RPMI7951 (cell line): ENCODE measurements around the gene FBXO9. TPM values are rescaled to one million over a fixed set of nuclear protein-coding genes. Genes with fewer than 3 reads are reported as not detected.

Experiments used
- DNase-seq: peaks from one replicate; pipeline ENCODE4 v3.0.0-alpha.2; 2012; ENCODE audit warnings: low read depth
- total RNA-seq: library from RNA; depleted of rRNA; stranded (reverse); fragments of >200 nt; shearing (Covaris generic); gene quantifications from 2 replicates; pipeline ENCODE4 v1.2.3, GENCODE V29; 2014; rRNA removed

FBXO9 gene
- total RNA-seq, 1 experiment from 2014 or later, result 28.7 TPM

DNA sequence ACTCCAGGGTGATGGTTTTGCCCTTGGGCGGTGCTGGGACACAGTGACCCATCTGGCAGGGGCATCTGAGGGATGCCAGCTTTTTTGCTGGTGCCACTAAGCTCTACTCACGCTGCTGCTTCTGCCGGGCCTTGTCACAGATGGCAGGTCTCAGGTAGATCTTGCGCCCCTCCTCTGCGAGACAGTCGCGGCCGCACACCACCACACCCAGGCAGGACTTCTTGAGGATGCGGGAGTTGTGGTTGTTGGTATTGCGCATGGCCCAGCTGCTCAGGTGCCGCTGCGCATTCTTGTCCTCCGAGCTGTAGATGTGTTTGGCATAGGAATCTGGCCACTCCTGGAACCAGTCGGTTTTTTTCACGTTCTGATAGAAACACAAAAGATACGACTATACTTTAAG is 68.8 kb downstream of the FBXO9 start:
- no peak for DNase-seq

DNA sequence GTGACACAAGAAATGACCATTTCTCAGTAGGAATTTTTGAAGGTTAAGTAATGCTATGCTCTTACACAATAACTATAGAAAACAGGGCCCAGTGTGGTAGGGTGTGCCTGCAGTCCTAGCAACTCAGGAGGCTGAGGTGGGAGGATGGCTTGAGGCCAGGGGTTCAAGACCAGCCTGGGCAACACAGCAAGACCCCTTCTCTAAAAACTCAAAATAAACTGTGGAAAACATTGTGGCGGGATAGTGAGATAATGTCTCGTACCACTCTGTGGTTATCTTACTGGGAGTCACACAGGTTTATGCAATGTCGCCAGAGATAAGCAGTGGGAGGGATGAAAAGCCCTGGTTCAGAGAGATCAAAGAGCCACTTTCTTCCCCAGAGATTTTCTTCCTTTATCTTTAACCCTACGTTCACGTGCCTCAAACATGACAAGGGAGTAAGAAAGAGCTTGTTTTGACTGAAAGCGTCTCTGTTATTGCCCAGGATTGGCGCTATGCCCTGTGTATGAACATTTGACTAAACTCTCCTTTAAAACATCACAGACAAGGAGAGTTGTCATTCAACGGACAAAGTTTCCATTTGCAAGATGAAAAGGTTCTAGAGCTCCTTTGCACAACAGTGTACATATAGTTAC is 69.5 kb downstream of the FBXO9 start:
- DNase-seq, result no peak

DNA sequence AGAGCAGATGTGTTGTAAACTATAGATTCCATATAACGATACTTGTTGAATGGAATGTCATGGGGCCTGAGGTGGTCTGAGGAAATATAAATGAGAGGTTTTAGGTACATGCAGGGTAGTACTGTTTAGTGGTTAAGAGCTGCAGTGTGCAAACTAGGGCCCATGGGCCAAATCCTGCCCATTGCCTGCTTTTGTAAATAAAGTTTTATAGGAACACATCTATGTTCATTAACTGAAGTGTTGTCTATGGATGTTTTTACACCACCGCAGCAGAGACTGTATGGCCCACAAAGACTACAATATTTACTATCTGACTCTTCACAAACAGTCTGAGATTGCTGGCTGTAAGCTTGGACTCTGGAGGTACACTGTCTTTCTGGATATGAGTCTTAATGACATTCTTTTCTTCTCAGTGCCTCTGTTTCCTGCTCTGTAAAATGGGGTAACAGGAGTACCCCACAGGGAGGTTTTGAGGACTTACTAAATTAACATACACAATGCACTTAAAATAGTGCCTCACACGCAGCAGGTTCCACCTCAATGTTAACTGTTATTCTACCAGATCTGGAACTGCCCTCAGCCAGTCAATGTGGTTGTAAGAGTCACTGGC is 70.9 kb downstream of the FBXO9 start:
- DNase-seq, result no peak

DNA sequence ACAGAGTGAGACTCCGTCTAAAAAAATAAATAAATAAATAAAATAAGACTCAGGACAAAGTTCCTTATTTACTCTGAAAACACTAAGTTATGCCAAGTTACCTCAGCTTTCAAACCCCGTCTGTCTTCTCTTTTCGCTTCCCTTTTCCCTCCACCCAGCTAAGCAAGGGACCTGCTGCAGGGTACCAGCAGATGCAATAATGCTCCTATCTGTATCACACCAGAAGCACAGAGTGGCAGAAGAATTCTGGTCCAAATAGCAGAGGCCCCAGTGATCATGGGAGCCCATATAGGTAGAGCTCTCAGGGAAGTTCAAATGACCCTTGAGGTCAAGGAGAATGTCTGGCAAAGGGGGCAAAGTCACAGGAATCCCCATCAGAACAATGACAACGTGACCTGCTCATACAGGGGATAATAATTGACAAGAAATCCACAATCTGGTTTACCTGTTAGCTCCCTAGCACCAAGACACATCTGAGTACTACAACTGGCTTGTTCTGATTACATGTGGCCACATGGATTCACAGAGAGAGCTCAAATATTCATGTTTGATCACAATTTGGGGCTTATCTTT is 74.7 kb downstream of the FBXO9 start:
- DNase-seq, result no peak

DNA sequence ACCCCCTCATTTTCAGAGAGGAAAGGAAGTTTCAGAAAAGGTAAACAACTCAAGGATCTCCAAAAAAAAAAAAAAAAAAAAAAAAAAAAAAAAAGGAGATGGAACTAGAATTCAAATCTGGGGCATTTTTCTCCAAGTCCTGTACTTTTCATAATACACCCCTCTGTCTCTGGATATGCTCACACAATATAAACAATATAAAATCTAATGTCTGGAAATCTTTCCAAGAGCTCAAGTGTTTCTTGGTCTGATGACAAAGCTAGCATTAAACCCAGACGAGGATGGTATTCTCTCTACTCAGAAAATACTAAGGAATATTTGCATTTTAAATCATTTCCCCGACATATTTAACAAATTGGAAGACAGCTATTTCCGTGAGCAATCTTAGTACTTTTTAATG is 77.6 kb downstream of the FBXO9 start:
- DNase-seq, result no peak

DNA sequence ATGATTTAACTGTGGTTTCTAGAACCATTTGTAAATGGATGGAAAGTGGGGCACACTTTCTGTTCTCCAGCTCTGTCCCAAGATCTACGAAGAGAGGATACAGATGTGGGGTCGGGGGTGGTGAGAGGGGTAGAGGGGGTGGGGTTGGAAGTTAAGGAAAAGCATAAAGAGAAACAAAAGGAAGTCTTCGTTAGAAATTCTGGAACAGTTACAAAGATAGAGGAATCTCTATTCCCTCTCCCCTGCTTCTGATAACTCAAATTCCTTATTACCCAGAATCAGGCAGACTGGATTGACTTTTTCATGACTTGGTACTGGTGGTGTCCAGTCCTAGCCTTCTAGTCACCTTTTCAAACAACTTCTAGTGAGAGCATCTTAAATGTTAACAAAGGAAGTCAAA is 78.5 kb downstream of the FBXO9 start:
- DNase-seq, result no peak

DNA sequence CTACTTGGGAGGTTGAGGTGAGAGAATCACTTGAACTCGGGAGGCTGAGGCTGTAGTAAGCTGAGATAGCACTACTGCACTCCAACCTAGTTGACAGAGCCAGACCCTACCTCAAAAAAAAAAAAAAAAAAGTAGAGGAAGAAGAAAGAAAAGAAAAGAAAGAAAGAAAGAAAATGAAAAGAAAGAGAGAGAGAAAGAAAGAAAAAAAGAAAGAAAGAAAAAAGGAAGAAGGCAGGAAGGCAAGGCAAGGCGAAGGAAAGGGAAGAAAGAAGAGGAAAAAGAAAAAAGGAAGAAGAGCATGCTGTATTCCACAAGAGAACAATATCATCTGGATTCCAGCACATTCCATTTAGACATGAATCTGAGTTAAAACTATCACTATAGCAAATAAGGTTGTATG is 79.6 kb downstream of the FBXO9 start:
- no peak for DNase-seq

DNA sequence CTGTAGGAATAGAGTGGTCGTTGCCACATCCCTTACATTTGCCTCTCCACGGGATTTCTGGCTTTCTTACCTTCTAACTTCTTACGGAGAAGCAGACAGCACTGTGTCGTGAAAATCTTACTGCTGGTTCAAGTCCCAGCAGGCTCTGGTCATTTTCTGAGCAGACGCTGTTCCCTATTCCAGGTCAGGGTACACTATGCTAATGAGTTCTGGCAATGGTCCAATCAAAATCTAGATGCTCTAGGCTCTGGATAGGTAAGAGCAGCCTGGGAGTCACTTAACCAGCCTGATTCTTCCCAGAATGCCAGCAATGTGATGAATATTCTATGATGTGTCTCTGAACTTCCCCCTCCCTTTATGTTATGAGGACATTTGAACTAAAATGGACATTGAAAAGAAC is 83.5 kb downstream of the FBXO9 start, which contains the start of gene GCM1:
TSS of gene GCM1 (minus strand) at position 158 of the 400 bp plus-strand sequence. CDS start 3,209 bp downstream, outside the sequence.
- no peak for DNase-seq

Other genes starting within 250 kb of the FBXO9 start
- gene GSTA5, start 224.6 kb upstream of the FBXO9 start, total RNA-seq, result not detected in 2 replicates
- not detected in 2 replicates for gene GSTA3, start 155.7 kb upstream of the FBXO9 start, total RNA-seq
- 16.1 and 18.7 TPM in 2 replicates for gene GSTA4, start 70.1 kb upstream of the FBXO9 start, total RNA-seq
- 16.0 and 19.0 TPM in 2 replicates for gene CILK1, start 3.6 kb upstream of the FBXO9 start, total RNA-seq
- gene GCM1, start 83.4 kb downstream of the FBXO9 start, total RNA-seq, result not detected in 2 replicates